ENCODE data around the gene CALR3.

DNA sequence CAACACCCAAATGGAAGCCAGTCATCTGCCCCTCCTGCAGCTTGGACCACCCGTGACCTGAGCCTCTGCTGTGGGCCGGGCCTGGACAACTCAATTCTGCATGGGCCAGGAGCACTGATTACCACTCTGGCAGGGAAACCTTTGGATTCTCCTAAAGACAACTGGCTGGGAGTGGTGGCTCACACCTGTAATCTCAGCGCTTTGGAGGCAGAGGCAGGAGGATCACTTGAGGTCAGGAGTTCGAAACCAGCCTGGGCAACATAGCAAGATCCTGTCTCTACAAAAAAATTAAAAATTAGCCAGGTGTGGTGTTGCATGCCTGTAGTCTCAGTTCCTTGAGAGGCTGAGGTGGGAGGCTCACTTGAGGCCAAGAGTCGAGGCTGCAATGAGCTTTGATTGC, 30.7 kb downstream of the CALR3 start:
- TF ChIP-seq, protein P1, sequence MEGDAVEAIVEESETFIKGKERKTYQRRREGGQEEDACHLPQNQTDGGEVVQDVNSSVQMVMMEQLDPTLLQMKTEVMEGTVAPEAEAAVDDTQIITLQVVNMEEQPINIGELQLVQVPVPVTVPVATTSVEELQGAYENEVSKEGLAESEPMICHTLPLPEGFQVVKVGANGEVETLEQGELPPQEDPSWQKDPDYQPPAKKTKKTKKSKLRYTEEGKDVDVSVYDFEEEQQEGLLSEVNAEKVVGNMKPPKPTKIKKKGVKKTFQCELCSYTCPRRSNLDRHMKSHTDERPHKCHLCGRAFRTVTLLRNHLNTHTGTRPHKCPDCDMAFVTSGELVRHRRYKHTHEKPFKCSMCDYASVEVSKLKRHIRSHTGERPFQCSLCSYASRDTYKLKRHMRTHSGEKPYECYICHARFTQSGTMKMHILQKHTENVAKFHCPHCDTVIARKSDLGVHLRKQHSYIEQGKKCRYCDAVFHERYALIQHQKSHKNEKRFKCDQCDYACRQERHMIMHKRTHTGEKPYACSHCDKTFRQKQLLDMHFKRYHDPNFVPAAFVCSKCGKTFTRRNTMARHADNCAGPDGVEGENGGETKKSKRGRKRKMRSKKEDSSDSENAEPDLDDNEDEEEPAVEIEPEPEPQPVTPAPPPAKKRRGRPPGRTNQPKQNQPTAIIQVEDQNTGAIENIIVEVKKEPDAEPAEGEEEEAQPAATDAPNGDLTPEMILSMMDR (IDR thresholded peaks at IDR 0.05) = no peak
- no peak for TF ChIP-seq POLR2A (IDR thresholded peaks at IDR 0.05)
